ENCODE results near the gene HTT-AS.

Gene HTT-AS

GRCh38 chr4:3107271-3107670 lies 32.9 kb upstream of the HTT-AS start:
- Histone ChIP-seq H3K4me2 (ENCODE audit: low read depth, low read length, poor library complexity, severe bottlenecking) (no peak overlapping the region), H3K27me3 (ENCODE audit: low read length) (no peaks in the 10 kb centered on the region), H3F3A (ENCODE audit: insufficient read depth) (peaks cover 12% of the 10 kb centered on the region; the same call in 1 of the 2 replicates), H3K9me2 (replicated peaks; ENCODE audit: insufficient read depth, low read length) (no peaks in the 10 kb centered on the region), H3K4me3 (ENCODE audit: insufficient read depth, low read length, poor library complexity, severe bottlenecking) (no peak overlapping the region), H4K20me1 (ENCODE audit: low read depth, low read length) (no peaks in the 10 kb centered on the region), H3K27ac (ENCODE audit: low read depth, low read length) (no peak overlapping the region), H2AFZ (ENCODE audit: low read depth, low read length, severe bottlenecking) (no peak overlapping the region), H3K9me3 (ENCODE audit: insufficient read depth, low read length) (no peaks in the 10 kb centered on the region), H3K9ac (ENCODE audit: low read length) (no peak overlapping the region), H3K36me3 (ENCODE audit: low read length) (peaks cover 12% of the 10 kb centered on the region; the same call in 1 of the 2 replicates), H3K79me2 (ENCODE audit: insufficient read depth, low read length) (no peaks in the 10 kb centered on the region)
- TF ChIP-seq EZH2phosphoT487 (conservative IDR thresholded peaks at IDR 0.05; ENCODE audit: low read length) (no peak), CTCF (IDR thresholded peaks at IDR 0.05; ENCODE audit: insufficient read depth, low read length, poor library complexity, severe bottlenecking) (no peak)

GRCh38 chr4:3106339-3107186 lies 32.2 kb upstream of the HTT-AS start:
- peaks cover 12% of the 10 kb centered on the region; the same call in 1 of the 2 replicates for H3F3A ChIP-seq (ENCODE audit: insufficient read depth)
- TF ChIP-seq EZH2phosphoT487 (conservative IDR thresholded peaks at IDR 0.05; ENCODE audit: low read length) (no peak), CTCF (IDR thresholded peaks at IDR 0.05; ENCODE audit: insufficient read depth, low read length, poor library complexity, severe bottlenecking) (peak; percentile 93)
- H3K9me2 ChIP-seq (replicated peaks; ENCODE audit: insufficient read depth, low read length): no peaks in the 10 kb centered on the region
- no peak overlapping the region for H3K9ac ChIP-seq (ENCODE audit: low read length)
- no peak overlapping the region for H3K4me2 ChIP-seq (ENCODE audit: low read depth, low read length, poor library complexity, severe bottlenecking)
- H3K36me3 ChIP-seq (ENCODE audit: low read length): peaks cover 12% of the 10 kb centered on the region; the same call in 1 of the 2 replicates
- H2AFZ ChIP-seq (ENCODE audit: low read depth, low read length, severe bottlenecking): no peak overlapping the region
- H3K79me2 ChIP-seq (ENCODE audit: insufficient read depth, low read length): no peaks in the 10 kb centered on the region
- H4K20me1 ChIP-seq (ENCODE audit: low read depth, low read length): no peaks in the 10 kb centered on the region
- H3K9me3 ChIP-seq (ENCODE audit: insufficient read depth, low read length): no peaks in the 10 kb centered on the region
- H3K27ac ChIP-seq (ENCODE audit: low read depth, low read length): no peak overlapping the region
- no peaks in the 10 kb centered on the region for H3K27me3 ChIP-seq (ENCODE audit: low read length)
- H3K4me3 ChIP-seq (ENCODE audit: insufficient read depth, low read length, poor library complexity, severe bottlenecking): no peak overlapping the region

GRCh38 chr4:3098346-3098745 lies 24.0 kb upstream of the HTT-AS start:
- Histone ChIP-seq H3K4me3 (ENCODE audit: insufficient read depth, low read length, poor library complexity, severe bottlenecking) (no peak overlapping the region), H3K9me3 (ENCODE audit: insufficient read depth, low read length) (no peaks in the 10 kb centered on the region), H2AFZ (ENCODE audit: low read depth, low read length, severe bottlenecking) (no peak overlapping the region), H4K20me1 (ENCODE audit: low read depth, low read length) (peaks cover 3% of the 10 kb centered on the region; the same call in 1 of the 2 replicates), H3K36me3 (ENCODE audit: low read length) (peaks cover 8% of the 10 kb centered on the region; the same call in 1 of the 2 replicates), H3K9ac (ENCODE audit: low read length) (no peak overlapping the region), H3F3A (ENCODE audit: insufficient read depth) (no peaks in the 10 kb centered on the region), H3K27ac (ENCODE audit: low read depth, low read length) (no peak overlapping the region), H3K27me3 (ENCODE audit: low read length) (no peaks in the 10 kb centered on the region), H3K9me2 (replicated peaks; ENCODE audit: insufficient read depth, low read length) (no peaks in the 10 kb centered on the region), H3K4me2 (ENCODE audit: low read depth, low read length, poor library complexity, severe bottlenecking) (no peak overlapping the region), H3K79me2 (ENCODE audit: insufficient read depth, low read length) (peaks cover 24% of the 10 kb centered on the region; the same call in 1 of the 2 replicates)
- TF ChIP-seq EZH2phosphoT487 (conservative IDR thresholded peaks at IDR 0.05; ENCODE audit: low read length) (no peak), CTCF (IDR thresholded peaks at IDR 0.05; ENCODE audit: insufficient read depth, low read length, poor library complexity, severe bottlenecking) (no peak)
